B cell (primary cell): Measurements from ENCODE around the gene RPL22. TPM values are rescaled to one million over a fixed set of nuclear protein-coding genes. Genes with fewer than 3 reads are reported as not detected.

ENCODE experiments used
- ATAC-seq: fragments of 200-7000 bp; cut with Tn5 transposase; one replicate; pipeline ENCODE4 v1.10.0; 2021; ENCODE audit warnings: low read depth, mild to moderate bottlenecking, moderate number of reproducible peaks, moderate library complexity
- CTCF ChIA-PET: fragments of 350-600 bp; sonication (Branson Sonifier 250); formaldehyde crosslinking; loops from one replicate; lab custom pipeline; 2021; ENCODE audit warnings: antibody characterized with exemption, inconsistent platforms; lab: Charles Lee
- POLR2A ChIA-PET: fragments of 350-600 bp; sonication (Branson Sonifier 250); formaldehyde crosslinking; loops from one replicate; lab custom pipeline; 2021; ENCODE audit warnings: antibody characterized with exemption; lab: Charles Lee
- DNase-seq: peaks from one replicate; pipeline ENCODE4 v3.0.0; 2013
- H2AFZ ChIP-seq: 2 replicates; pipeline ENCODE4 v1.6.1; 2012; ENCODE audit warnings: mild to moderate bottlenecking, low read depth, low read length; ENCODE audit not compliant: insufficient read depth, poor library complexity, severe bottlenecking
- H3K27ac ChIP-seq, 2 donors: 1 replicate in 1 of 2; 2 replicates in 1 of 2; pipeline ENCODE4 v1.5.1; 2012 to 2013; ENCODE audit warnings: low read length in 2 of 2, mild to moderate bottlenecking in 2 of 2, moderate library complexity in 1 of 2
- H3K27me3 ChIP-seq, 4 experiments: fragments of 200-600 bp in 1 of 4; sonication (generic) in 1 of 4; replicated peaks in 1 of 4; 1 replicate in 2 of 4; 2 replicates in 2 of 4; pipeline versions ENCODE4 v1.6.1 to v1.7.0; 2013 to 2016; ENCODE audit warnings: low read length in 3 of 4, mild to moderate bottlenecking in 2 of 4, mixed read lengths in 1 of 4, moderate library complexity in 1 of 4; ENCODE audit not compliant: insufficient read depth in 4 of 4, control insufficient read depth in 3 of 4; ENCODE audit errors: control extremely low read depth in 1 of 4
- H3K36me3 ChIP-seq, 2 experiments: replicated peaks in 1 of 2; 1 replicate in 1 of 2; 2 replicates in 1 of 2; pipeline versions ENCODE4 v1.6.1 to v1.7.1; 2013; ENCODE audit warnings: low read length in 1 of 2; ENCODE audit not compliant: insufficient read depth in 2 of 2, control insufficient read depth in 1 of 2; ENCODE audit errors: control extremely low read depth in 1 of 2, extremely low read depth in 1 of 2
- H3K4me1 ChIP-seq, 2 donors: fragments of 200-600 bp in 1 of 2; sonication (generic) in 1 of 2; 1 replicate in 1 of 2; 2 replicates in 1 of 2; pipeline versions ENCODE4 v1.5.1 to v1.6.1; 2013 to 2017; ENCODE audit warnings: low read length in 2 of 2; ENCODE audit not compliant: control insufficient read depth in 2 of 2, insufficient read depth in 2 of 2
- H3K4me2 ChIP-seq: replicated peaks from 2 replicates; pipeline ENCODE3; 2012; ENCODE audit warnings: mild to moderate bottlenecking, low read depth, low read length; ENCODE audit not compliant: poor library complexity, severe bottlenecking
- H3K4me3 ChIP-seq, 5 experiments: fragments of 200-600 bp in 1 of 5; sonication (generic) in 1 of 5; 1 replicate in 3 of 5; 2 replicates in 2 of 5; pipeline versions ENCODE4 v1.5.1 to v1.7.0; 2011 to 2016; ENCODE audit warnings: low read length in 4 of 5, mild to moderate bottlenecking in 4 of 5, low read depth in 2 of 5, control low read depth in 1 of 5, moderate library complexity in 1 of 5; ENCODE audit not compliant: insufficient read depth in 1 of 5; ENCODE audit errors: control extremely low read depth in 1 of 5, extremely low read depth in 1 of 5
- H3K79me2 ChIP-seq: fragments of 200-600 bp; sonication (generic); one replicate; pipeline ENCODE4 v1.6.0; 2016; ENCODE audit warnings: low read length; ENCODE audit not compliant: control insufficient read depth, insufficient read depth
- H3K9ac ChIP-seq: fragments of 200-600 bp; sonication (generic); 2 replicates; pipeline ENCODE4 v1.6.1; 2017; ENCODE audit warnings: mild to moderate bottlenecking, low read length, moderate library complexity
- H3K9me3 ChIP-seq, 3 donors: one replicate each; pipeline versions ENCODE4 v1.6.1 to v1.7.1; 2013; ENCODE audit warnings: low read length in 2 of 3; ENCODE audit not compliant: control insufficient read depth in 2 of 3, insufficient read depth in 1 of 3; ENCODE audit errors: control extremely low read depth in 1 of 3
- H4K20me1 ChIP-seq: 2 replicates; pipeline ENCODE4 v1.6.0; 2012; ENCODE audit warnings: mild to moderate bottlenecking, low read length; ENCODE audit not compliant: insufficient read depth, control insufficient read depth, poor library complexity, severe bottlenecking
- H3K27ac Mint-ChIP-seq: one replicate; pipeline ENCODE4 v1.8.0; 2021; ENCODE audit warnings: mixed read lengths
- H3K27me3 Mint-ChIP-seq: one replicate; pipeline ENCODE4 v1.8.0; 2021; ENCODE audit warnings: mixed read lengths
- H3K4me1 Mint-ChIP-seq: one replicate; pipeline ENCODE4 v1.8.0; 2021; ENCODE audit warnings: mixed read lengths
- H3K4me3 Mint-ChIP-seq: one replicate; pipeline ENCODE4 v1.8.0; 2021; ENCODE audit warnings: mixed read lengths
- H3K9me3 Mint-ChIP-seq: one replicate; pipeline ENCODE4 v1.8.0; 2022; ENCODE audit warnings: mixed read lengths; ENCODE audit not compliant: insufficient read depth
- CTCF ChIP-seq: fragments of 200-600 bp; IDR thresholded peaks from one replicate; pipeline ENCODE4 v1.8.0; 2022; ENCODE audit warnings: antibody characterized with exemption, mild to moderate bottlenecking
- EZH2 ChIP-seq: IDR thresholded peaks from 2 replicates; pipeline ENCODE4 v1.6.1; 2012; ENCODE audit warnings: borderline replicate concordance, low read depth, mild to moderate bottlenecking, moderate library complexity, low read length; ENCODE audit not compliant: insufficient read depth, poor library complexity, severe bottlenecking
- WGBS: methylation state at CpG from one replicate; pipeline ENCODE4 v1.1.5; 2013; ENCODE audit warnings: missing lambda C conversion rate; ENCODE audit not compliant: insufficient coverage; 5-methylcytosine and 5-hydroxymethylcytosine counted together
- intact Hi-C: fragments of 100-400 bp; cut with micrococcal nuclease; formaldehyde crosslinking; loops from one replicate; pipeline ENCODE4 v1.10.0; 2022
- polyA plus RNA-seq: library from polyadenylated mRNA; depleted of rRNA; stranded (reverse); fragments of >200 nt; gene quantifications from 2 replicates; pipeline ENCODE4 v1.2.3, GENCODE V29; 2012
- total RNA-seq, 2 donors: library from RNA; stranded (reverse); fragments of 120-200 nt in 1 of 2; gene quantifications; 1 replicate in 1 of 2; 2 replicates in 1 of 2; pipeline versions ENCODE4 v1.2.3 to v1.2.4, GENCODE V29; 2013 to 2022

Gene RPL22
- total and polyA plus RNA-seq, 2 donors (not counting 1 experiment from before 2014, with no cell fraction given), result 70.9 to 471 TPM

DNA sequence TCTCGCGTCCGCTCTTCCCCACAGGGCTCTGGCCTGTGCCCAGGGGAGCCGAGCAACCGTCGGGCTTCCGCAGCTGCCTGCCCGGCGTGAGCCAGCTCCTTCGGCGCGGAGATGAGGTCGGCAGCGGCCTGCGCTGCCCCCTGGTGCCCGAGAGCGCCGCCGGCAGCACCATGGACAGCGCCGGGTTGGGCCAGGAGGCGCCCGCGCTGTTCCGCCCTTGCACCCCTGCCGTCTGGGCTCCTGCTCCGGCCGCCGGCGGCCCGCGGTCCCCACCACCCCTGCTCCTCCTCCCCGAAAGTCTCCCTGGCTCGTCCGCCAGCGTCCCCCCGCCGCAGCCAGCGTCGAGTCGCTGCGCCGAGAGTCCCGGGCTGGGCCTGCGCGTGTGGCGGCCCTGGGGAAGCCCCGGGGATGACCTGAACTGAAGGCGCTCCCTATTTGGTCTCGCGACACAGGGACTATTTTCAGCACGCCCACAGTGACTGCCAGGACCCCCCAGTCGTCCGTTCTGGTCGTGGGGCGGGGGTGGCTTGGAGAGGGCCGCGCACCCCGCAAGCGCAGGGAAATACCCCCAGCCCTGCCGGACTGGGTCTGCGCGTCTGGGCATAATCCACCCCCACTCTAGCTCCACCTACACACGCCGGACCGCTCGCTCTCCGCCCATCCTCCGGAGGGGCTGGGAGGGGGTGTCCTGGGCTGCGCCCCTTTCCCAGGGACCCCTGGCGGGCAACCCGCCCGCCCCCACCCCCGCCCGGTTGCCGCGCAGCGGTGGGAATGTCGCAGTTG lies 45.9 kb upstream of the RPL22 start:
- peak; percentile 78 for ATAC-seq
- POLR2A ChIA-PET, result no interaction called here

More for the DNA sequence above, 45.9 kb upstream of the RPL22 start:
- H3K27me3 ChIP-seq, result peaks cover 0 to 81% (median 45%) of the 10 kb centered on the region in 4 experiments
- no peak overlapping the region for H3K27ac Mint-ChIP-seq
- H3K27ac ChIP-seq, result no peak overlapping the region
- peak overlapping the region; percentile 54 for H3K4me2 ChIP-seq
- intact Hi-C loops, result loop anchor here (5.0 kb wide), 1 partner anchor 97 kb away; no protein-coding TSS in a partner anchor
- peaks cover 40% of the 10 kb centered on the region for H3K27me3 Mint-ChIP-seq
- no peak overlapping the region for H3K4me3 ChIP-seq
- H3K79me2 ChIP-seq, result no peaks in the 10 kb centered on the region
- peaks cover 6% of the 10 kb centered on the region for H4K20me1 ChIP-seq
- peak; percentile 72 for TF ChIP-seq CTCF
- TF ChIP-seq EZH2, result peak; percentile 63
- peaks cover 20% of the 10 kb centered on the region for H3K4me1 Mint-ChIP-seq
- peaks cover 0 to 34% (median 0%) of the 10 kb centered on the region in 3 donors for H3K9me3 ChIP-seq
- CTCF ChIA-PET, result interaction anchor here (0.6 to 4.7 kb wide), 15 partner anchors 8 to 735 kb away, joined by 3 to 51 read pairs (median 4); partner anchors contain the start of genes ACOT7 and ICMT
- no peaks in the 10 kb centered on the region for H3K9me3 Mint-ChIP-seq
- 1% methylated on average over 72 of the region's 79 CpGs for WGBS
- H3K4me3 Mint-ChIP-seq, result no peak overlapping the region
- H3K4me1 ChIP-seq, result peaks cover 33% of the 10 kb centered on the region in 2 donors
- no peak overlapping the region for H2AFZ ChIP-seq
- H3K9ac ChIP-seq, result no peak overlapping the region
- H3K36me3 ChIP-seq, result no peaks in the 10 kb centered on the region
- DNase-seq, result peak; percentile 84
